HG03097 (cell line): ENCODE data around the gene SLC26A1.

Source experiments
- ATAC-seq: cut with Tn5 transposase; IDR thresholded peaks from one replicate; pipeline ENCODE4 v1.9.1; 2021; ENCODE audit not compliant: unreplicated experiment, low FRiP score

Gene SLC26A1

DNA sequence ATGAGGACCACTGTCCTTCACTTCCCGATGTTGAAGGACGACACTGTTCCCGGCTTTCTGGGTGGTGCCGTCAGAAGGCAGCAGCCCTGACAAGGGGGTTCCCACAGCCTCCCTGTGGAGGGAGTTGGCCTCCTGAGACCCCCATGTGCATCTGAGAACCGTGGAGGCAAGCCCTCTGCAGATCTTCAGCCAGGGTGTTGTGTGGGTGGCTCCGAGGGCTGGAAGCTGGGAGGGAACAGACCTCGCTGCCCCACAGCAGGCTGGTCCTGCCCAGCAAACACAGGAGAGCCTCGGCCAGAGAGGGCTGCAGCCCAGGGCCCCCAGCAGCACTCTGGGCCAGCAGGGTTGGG is 36.0 kb downstream of the SLC26A1 start:
- ATAC-seq, result no peak

DNA sequence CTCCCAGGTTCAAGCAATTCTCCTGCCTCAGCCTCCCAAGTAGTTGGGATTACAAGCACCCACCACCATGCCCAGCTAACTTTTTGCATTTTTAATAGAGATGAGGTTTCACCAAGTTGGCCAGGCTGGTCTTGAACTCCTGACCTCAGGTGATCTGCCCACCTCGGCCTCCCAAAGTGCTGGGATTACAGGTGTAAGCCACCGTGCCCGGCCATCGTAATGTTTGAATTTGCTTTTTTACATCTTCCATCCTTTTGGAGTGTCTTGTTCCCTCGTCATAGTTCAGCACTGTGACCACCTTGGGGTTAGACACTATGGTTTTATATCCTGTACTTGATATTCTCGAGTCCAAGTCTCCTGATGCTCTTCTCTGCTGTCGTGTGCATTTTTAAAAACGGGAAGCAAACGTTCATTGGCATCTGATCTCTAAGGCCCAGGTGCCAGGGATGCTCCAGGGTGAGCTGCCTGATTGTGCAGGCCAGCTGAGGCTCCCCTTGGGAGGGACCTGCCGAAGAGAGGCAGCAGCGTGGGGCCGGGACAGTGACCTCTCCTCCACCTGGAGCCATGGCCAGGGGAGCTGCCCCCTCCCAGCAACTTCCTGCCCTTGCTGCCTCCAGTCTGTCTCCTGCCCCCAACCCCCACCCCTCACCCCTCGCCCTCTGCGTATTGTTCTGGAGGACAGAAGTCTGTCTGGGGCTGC is 36.5 kb downstream of the SLC26A1 start:
- ATAC-seq, result no peak

DNA sequence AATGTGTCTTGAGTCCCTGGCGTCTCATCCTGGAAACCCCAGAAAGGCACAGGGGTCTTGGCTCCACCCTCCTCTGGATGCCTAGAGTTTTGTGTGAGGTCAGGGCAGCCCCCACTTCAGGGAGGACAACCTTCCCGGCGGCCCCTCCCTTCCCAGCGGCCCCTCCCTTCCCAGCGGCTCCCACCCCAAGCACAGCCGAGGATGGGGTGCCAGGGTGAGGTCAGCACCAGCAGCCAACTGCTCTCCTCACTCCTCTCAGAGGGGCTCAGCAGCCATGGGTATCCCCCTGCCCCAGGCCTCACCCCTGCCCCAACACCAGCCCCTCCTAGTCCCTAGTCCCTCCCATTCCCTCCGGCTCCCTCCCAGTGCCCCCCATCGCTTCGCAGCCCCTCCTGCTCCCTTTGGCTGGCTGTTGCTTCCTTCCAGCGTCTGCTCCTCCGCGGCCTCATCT is 37.2 kb downstream of the SLC26A1 start:
- ATAC-seq, result no peak

DNA sequence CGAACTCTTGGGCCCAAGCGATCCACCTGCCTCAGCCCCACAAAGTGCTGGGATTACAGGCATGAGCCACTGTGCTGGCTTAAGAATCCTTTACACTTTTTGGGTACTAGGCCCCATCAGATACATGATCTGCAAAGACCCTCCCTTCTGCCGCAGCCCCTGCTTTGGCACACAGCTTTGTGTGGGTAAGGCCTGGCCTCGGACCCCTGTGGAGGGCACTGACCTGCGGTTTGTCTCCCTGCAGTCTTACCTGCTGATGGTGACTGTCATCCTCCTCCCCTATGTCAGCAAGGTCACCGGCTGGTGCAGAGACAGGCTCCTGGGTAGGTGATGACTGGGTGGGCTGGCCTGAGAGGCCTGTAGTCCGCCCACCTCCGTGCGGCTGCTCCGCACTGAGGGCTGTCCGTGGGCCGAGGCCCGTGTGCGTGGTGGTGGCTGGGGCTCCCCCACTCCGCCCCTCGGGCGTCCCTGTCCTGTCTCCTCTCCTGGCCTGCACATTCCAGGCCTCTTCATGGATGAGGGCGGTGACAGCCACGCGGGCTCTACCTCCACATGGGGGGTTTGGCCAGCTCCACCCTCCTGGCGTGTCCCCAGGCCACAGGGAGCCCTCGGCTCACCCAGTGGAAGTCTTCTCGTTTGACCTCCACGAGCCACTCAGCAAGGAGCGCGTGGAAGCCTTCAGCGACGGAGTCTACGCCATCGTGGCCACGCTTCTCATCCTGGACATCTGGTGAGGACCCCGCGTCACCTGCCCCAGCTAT is 37.9 kb downstream of the SLC26A1 start:
- ATAC-seq, result no peak

DNA sequence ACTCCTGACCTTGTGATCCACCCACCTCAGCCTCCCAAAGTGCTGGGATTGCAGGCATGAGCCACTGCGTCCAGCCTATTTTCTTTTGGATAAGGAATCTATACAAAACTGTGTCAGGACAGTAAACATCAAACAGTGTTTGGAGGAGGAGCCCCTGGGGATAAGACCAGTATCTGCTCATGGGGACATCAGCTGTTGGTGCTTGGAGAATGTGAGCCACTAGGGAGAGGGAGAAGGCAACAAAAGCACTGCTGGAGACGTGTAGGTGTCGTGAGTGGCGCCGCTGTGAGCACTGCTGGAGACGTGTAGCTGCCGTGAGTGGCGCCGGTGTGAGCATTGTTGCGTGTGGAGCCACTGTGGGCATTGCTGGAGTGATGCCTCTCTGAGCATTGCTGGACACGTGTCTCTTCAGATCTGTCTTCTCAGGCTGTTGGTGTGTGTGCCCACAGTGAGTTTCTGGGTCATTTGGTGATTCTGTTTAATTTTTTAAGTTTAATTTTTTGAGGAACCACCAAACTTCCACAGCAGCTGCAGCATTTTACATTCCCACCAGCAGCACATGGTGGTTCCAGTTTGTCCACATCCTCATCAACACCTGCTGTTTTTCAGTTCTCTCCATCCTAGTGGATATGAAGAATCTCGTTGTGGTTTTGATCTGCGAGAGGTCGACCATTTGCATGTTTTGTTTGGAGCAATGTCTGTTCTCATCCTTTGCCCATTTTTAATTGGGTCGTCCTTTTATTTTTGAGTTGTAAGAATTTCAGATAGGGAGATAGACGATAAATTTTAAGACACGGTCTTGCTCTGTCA is 38.8 kb downstream of the SLC26A1 start:
- ATAC-seq, result no peak

DNA sequence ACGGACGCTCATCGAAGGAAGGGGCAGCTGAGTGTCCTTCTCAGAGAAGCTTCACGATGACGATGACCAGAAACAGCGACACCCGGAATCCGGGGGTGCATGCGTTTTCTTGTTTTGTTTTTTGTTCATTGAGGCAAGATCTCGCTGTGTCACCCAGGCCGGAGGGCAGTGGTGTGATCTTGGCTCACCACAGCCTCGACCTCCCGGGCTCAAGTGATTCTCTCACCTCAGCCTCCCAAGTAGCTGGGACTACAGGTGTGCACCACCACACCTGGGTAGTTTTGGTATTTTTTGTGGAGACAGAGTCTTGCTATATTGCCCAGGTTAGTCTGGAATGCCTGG is 39.7 kb downstream of the SLC26A1 start:
- no peak for ATAC-seq

DNA sequence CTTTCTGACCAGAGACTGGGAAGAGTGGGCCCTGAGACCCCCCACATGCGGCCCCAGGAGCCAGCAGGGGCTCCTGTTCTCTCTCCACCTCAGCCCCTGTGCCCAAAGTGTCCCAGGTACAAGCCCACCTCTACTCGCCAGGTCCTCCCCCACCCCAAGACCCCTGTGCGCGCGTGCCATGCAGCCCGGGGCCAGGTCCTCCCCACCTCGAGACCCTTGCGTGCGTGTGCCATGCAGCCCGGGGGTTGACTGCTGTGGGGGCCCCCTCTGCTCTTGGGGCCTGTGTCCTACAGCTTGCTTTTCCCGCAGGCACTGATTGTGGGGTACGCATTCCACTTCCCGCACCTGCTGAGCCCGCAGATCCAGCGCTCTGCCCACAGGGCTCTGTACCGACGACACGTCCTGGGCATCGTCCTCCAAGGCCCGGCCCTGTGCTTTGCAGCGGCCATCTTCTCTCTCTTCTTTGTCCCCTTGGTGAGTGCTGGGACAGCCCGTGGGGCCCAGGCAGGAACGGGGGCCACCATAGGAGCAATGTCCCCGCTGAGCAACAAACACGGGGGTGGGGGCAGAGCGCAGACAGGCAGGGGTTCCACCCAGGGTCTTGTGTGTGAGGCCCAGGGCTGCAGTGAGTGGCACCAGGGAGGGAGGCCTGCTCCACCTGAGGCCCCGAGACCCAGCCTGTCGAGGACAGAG is 40.2 kb downstream of the SLC26A1 start:
- no peak for ATAC-seq

DNA sequence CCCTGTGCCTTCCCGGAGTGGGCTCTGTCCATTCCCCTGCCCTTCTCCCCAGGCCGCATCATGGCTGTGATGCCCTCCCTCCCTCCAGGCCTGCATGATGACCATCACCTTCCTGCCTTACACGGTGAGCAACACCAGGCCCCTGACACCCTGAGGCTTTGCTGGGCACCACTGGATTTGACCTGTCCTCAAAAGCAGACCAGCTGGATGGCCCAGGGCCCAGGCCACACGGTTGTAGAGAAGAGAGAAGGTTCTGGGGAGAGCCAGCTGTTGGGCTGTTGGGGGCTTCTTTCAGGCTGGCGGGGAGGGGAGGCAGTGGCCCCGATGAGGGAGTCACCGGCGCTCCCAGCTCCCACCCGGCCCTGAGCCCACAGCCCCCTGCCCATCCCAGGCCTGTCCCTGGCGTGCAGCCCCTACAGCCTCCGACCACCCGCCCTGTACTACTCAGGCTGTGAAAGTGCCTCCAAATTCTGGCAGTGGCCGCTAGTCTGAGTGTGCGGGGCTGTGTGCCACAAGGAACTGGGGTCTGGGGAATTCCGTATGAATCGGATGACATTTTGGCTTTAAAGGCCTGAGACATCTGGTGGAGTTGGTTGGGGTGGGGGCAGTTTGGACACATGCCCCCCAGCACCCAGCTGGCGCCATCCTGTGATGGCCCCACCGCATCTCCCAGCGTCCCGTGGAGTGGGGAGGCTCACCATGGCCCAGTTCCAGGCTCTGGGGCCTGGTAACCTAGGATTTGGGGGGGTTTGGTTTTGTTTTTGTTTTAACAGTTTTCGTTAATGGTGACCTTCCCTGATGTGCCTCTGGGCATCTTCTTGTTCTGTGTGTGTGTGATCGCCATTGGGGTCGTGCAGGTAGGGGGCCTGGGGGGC is 41.4 kb downstream of the SLC26A1 start:
- ATAC-seq, result no peak

DNA sequence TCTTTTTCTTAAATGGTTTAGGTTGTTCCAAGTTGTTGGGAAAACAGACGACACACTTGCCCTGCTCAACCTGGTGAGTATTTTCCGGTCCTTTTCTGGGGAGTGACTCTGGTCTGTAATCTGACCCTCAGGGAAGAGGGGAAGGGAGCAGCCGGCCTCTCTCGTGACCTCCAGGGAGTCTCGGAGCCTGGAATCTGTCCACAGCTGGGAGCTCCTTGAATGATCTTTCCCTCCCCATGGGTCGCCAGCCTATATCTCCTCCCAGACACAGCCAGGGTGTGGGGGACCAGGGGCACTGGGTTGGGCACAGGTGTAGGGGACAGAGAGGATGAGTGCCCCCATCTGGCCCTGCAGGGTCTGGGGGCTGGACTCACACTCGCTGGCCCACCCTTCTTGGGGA is 42.0 kb downstream of the SLC26A1 start:
- ATAC-seq, result no peak

DNA sequence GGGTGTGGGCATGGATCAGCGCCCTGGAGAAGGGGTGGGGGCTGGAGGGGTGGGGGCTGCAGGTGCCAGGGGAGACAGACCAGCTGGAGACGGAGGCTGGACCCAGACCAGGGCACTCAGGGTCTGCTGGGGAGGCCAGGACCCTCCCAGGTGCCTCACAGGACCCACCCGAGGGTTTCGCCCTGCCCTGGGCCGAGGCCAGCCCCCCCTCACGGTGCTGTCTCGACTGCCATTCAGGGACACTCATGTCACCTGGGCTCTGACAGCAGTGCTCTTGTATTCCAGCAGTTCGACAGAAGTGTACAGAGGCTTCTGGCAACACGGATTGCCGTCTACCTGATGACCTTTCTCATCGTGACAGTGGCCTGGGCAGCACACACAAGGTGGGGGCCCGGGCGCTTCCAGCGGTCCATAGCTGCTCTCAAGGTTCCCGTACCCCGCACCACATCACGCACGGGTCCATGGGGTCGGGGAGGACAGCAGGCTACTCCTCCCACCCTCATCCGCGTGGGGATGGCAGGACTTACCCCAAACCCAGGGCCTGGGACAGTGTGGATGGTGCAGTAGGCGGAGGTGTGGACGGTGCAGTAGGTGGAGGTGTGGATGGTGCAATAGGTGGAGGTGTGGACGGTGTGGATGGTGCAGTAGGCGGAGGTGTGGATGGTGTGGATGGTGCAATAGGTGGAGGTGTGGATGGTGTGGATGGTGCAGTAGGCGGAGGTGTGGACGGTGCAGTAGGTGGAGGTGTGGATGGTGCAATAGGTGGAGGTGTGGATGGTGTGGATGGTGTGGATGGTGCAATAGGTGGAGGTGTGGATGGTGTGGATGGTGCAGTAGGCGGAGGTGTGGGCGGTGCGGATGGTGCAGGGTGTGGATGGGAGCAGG is 42.8 kb downstream of the SLC26A1 start:
- no peak for ATAC-seq

DNA sequence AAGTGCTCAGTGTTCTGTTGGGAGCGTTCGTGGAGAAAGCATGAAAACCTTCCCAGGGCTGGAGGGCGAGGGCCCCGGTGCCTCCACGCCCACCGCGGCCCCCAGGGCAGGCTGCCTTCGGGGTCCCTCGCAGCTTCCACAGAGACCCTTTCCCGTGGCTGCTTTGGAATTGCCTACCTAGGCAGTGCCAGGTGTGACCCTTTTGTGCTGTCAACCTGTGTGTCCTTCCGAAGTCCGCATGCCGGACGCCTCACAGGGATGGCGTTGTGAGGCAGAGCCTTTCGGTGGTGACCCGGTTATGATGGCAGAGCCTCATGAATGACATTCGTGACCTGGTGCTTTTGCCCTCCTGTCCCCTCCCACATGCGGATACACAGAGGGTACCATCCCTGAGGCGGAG is 43.5 kb downstream of the SLC26A1 start:
- ATAC-seq, result no peak

DNA sequence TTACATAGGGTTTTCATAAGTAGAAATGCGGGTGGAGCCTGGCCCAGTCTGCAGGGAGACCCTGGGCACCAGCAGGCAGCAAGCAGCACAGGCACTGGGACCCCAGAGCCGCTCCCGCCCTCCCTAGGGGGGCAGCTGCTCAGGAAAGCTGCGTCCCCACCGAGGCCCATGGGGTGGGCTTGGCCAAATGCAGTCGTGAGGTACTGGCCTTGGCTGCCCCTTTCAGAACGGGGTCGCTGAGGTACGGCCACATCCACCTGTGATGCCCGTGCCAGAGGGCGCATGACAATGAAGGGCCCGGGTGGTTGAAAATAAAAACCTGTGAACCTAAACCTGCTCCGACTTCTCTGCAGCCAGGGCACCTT is 44.3 kb downstream of the SLC26A1 start:
- no peak for ATAC-seq

DNA sequence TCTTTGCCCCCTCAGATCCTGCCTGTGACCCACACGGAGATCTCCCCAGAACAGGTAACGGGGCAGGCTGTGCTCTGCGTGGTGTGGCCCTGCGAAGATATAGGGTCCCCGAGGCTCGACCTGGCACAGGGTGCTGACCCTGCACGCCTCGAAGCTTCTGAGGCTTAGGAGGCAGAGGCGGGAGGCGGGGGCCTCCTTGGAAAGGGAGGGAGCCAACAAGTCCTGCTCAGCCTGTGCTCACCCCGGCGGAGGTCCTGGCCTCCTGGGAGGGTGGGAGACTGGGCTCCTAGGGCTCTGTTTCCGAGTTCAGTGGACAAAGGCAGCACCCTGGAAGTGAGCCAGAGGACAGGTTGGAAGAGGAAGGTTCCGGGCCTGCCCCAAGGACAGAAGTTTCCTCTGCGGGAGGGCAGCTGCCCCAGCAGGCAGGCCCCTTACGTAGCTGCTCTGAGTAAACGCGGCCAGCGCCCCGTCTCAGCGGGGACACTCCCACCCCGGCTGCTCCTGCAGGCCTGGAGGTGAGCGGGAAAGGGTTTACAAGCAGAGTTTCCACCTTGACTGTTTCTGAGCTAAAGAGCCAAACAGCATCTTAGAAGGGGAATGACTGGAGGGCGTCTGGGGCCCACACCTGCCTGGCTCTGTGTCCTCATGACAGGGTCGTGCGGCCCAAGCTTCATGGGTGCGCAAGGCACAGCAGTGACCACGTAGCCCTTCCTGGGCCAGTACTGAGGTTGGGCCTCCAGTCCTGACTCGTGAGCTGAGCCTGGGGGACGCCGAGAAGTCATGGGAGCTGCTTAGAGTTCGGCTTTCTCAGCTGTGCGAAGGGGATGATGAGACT is 44.9 kb downstream of the SLC26A1 start:
- no peak for ATAC-seq

DNA sequence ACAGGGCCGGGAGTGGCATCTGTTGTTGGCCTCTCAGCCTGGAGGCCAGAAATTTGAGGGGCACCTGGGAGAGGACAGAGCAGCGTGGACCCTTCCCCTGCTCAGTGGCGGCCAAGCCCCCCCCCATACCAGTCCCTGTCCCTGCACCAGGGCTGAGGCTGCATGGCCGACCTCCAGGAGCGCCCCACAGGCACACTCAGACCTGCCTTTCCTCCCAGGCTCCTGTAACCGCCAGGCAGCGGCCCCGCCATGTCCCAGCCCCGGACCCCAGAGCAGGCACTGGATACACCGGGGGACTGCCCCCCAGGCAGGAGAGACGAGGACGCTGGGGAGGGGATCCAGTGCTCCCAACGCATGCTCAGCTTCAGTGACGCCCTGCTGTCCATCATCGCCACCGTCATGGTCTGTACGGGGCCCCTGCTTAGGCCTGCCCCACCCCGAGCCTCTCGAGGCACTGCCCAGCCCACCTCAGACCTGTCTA is 45.7 kb downstream of the SLC26A1 start:
- ATAC-seq, result no peak

DNA sequence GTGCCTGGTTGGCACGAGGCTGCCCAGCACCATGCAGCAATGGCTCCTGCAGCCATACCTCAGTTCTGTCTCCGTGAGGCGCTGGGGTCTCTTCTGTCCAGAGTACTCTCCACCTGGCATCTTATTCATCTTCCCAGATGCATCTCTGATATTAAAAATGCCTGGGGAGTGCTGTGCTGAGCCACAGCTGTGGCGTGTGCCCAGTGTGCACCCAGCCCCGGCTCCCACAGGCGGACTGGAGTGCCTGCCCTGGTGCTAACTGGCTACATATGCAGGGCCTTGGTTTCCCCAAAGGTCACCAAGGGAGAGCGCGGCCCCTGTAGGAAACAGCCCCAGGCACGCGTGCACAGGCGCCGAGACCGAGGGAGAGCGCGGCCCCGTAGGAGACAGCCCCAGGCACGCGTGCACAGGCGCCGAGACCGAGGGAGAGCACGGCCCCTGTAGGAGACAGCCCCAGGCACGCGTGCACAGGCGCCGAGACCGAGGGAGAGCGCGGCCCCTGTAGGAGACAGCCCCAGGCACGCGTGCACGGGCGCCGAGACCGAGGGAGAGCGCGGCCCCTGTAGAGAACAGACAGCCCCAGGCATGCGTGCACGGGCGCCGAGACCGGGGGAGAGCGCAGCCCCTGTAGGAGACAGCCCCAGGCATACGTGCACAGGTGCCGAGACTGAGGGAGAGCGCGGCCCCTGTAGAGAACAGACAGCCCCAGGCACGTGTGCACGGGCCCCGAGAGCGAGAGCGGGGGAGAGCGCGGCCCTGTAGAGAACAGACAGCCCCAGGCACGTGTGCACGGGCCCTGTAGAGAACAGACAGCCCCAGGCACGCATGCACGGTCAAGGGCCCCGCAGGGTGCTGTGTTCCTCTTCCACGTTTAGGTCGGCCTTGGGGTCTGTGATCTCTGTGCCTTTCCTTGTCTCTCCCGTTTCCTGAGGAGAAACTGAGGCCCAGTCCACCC is 46.4 kb downstream of the SLC26A1 start:
- ATAC-seq, result no peak

DNA sequence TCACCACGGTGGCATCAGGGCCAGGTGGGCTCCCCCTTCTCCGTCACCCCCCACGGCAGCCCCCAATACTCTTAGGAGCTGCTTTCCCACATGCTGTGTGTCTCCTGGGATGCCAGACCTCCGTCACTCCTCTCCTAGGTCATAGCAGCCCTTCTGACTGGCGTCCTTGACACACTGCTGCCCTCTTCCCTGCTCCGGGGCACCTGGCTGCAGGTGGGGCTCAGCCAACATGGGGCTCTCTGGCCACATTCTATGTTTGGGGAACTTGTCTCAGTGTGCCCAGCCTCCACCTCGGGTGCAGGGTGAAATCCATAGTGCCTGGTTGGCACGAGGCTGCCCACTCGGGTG is 47.1 kb downstream of the SLC26A1 start:
- ATAC-seq, result no peak
